HG02840 (cell line): Measurements from ENCODE around the gene PTPRN2.
"Not testable (repeated sequence)": the region's sequence is repeated elsewhere in the genome, so short reads cannot be mapped to it uniquely, and the experiment has no call there.

Experiments
- ATAC-seq: cut with Tn5 transposase; IDR thresholded peaks from one replicate; pipeline ENCODE4 v1.9.1; 2021; ENCODE audit warnings: mild to moderate bottlenecking, moderate library complexity, moderate number of reproducible peaks; ENCODE audit not compliant: unreplicated experiment, low FRiP score

PTPRN2 gene

DNA sequence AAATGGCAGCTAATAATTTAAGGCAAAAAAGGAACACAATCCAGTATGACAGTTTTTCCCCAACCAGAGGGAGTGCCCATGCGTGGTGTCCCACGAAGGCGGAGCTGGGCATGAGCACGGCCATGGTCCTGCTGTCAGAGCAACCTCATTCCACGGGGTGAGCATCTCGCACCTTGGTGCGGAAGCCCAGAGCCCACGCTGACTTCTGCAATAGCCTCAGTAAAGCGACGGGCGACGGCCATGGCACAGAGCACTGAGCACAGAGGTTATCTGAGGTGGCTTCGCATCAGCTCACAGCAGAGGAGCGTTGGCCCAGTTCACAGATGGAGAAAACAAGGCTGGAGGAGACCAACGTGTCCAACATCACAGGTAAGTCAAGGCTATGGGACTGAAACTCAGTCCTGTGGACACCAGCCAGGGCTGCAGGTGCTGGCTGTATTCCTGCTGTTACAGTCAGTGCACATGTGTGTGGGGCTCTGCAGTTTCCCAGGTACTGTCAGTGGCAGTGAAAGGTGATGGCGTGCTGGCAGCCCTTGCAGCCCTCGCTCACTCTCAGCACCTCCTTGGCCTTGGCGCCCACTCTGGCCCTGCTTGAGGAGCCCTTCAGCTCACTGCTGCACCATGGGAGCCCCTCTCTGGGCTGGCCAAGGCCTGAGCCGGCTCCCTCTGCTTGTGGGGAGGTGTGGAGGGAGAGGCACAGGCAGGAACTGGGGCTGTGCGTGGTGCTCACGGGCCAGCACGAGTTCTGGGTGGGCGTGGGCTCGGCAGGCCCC lies 525.6 kb downstream of the PTPRN2 start:
- no peak for ATAC-seq

DNA sequence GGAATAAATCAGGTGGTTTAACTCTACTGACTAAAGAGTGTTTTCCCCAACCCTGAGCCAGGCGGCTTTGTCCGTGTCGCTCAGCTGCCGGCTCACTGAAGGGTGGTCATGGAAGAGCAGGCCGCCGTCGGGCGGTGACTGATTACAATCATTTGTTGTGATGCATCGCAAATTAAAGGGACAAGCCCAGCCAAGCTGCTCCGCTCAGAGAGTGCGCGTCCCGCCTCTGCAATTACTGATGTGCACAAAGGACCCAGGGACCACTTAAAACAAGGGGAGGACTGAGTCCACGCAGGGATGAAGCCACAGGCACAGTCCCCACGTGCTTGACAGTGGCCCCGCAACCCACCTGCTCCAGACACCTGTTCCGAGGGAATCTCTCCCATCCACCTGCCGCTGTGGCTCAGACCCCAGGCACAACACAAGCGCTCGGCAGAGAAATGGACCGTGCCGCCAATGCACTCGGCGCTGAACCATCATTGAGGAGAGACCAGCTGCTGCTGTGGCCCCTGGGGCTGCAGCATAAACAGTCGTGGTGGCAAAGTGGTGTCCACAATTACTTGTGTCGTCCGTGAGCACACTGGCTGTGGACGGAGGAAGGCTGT lies 526.5 kb downstream of the PTPRN2 start:
- no peak for ATAC-seq

DNA sequence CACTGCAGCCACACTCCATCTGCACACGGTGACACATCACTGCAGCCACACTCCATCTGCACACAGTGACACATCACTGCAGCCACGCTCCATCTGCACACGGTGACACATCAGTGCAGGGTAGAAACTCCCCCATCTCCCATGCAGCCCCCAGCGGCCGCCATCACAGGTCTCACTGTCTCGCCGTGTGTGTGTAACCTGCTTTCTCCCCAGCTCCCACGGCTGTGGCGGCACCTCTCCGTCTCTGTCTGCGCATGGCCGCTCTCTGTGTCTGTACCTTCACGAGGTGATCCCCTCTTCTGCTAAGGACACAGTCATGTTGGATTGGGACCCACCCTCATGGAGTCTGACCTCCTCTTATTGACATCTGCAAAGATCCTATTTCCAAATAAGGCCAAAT lies 527.4 kb downstream of the PTPRN2 start:
- no peak for ATAC-seq

DNA sequence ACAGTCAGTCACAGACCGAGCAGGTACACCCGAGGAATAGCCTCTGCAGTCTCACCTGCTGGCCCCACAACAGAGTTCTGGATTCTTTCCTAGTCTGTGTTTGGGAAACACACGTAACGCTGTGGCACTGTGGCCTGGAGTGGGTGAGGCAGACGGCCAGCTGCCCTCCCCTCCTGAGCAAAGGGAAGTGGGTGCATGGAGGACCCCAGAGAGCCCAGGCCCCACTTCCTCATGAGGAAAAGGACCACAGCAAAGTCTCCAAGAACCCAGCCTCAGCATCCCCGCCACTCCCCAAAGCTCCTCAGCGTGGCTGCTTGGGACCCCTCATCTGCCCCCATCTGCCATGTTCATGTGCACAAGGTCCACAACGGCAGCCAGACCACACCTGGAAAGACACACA lies 530.2 kb downstream of the PTPRN2 start:
- ATAC-seq, result no peak

GRCh38 chr7:158056761-158057160 lies 530.9 kb downstream of the PTPRN2 start:
- ATAC-seq, result no peak

- ATAC-seq, result no peak
Measured at GRCh38 chr7:158055726-158056510, 531.7 kb downstream of the PTPRN2 start.

DNA sequence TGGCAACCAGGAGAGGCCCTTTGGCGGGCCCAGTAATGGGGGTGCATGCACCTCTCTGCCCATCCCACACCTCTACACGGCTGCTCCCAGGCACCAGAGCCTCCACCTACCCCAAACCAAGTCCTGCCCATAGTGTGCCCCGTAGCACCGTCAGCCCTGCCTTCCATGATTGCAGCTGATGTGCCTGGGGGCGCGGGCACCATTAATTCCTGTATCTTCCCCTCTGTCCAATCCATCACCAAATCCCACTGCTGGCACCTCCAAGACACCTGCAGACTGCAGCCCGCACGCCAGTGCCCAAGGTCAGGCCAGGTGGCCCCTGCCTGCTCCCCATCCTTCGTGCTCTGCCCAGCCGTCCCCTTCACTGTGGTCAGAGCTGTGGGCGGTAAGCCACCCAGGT lies 533.0 kb downstream of the PTPRN2 start:
- ATAC-seq, result no peak

GRCh38 chr7:158054081-158054480 lies 533.5 kb downstream of the PTPRN2 start:
- no peak for ATAC-seq

DNA sequence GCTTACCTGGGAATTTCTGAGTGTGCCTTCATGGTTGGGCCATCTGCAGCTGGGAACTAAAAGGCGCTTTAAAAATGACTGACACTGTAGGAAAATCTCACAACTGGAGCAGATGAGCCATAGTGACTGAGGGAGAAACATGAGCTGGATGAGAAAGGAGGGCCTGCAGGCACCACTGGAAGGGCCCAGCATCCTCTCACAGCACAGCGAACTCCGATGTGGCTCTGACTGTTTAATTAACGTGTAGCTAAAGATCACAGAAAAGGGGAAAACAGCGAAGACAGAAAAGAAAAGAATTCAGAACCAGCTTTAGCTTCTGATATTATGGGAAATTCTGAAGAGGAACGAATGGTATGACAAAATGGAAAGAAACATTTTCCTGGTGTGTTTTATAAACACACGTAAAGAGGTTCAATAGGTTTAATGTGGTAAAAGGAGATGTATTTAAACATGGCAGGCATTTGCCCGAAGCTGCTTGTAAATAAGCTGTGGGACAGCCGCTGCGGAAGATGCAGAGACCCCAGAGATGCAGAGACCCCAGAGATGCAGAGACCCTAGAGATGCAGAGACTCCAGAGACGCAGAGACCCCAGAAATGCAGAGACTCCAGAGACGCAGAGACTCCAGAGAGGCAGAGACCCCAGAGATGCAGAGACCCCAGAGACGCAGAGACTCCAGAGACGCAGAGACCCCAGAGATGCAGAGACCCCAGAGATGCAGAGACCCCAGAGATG lies 534.3 kb downstream of the PTPRN2 start:
- ATAC-seq, result no peak

DNA sequence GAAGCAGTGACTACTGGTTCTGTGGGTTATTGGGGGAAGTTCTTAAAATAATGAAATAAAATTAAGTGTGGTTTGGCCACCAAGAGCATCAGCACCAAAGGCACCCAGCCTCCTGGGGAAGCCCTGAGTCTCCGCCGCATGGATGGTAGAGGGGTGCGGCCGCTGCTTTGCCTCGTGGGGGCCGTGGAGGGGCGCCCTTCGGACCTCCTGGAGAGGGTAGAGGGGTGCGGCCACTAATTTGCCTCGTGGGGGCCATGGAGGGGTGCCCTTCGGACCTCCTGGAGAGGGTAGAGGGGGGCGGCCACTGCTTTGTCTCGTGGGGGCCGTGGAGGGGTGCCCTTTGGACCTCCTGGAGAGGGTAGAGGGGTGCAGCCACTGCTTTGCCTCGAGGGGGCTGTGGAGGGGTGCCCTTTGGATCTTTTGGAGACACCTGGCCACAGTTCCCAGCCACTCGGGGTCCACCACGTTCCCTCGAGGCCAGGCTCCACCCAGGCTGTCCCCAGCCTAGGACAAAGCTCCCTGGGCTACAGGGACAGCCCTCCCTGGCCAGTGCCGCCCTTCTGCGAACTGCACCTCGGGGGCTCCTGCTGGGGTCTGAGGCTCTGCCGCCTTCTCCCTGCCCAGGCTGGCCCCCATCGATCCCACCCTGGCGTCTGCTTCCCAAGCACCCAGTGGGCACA lies 535.1 kb downstream of the PTPRN2 start:
- ATAC-seq, result no peak

DNA sequence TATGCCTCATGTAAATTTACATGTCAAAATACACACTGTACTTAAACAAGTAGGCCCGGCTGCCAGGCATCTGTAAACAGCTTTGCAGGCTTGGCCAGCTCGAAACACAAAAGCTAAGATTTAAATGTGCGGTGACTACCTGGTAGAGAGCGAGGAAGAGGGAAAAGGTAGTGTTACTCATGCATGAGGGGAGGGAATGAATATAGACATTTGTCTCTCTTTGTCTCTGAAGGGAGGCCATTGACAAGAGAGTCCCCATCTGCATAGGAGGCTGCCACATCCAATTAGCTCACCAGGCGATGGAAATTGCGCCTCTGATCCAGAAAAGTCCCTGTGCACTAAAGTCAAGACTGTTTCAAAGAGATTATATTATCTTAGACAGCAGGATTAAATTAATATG lies 535.8 kb downstream of the PTPRN2 start:
- no peak for ATAC-seq

DNA sequence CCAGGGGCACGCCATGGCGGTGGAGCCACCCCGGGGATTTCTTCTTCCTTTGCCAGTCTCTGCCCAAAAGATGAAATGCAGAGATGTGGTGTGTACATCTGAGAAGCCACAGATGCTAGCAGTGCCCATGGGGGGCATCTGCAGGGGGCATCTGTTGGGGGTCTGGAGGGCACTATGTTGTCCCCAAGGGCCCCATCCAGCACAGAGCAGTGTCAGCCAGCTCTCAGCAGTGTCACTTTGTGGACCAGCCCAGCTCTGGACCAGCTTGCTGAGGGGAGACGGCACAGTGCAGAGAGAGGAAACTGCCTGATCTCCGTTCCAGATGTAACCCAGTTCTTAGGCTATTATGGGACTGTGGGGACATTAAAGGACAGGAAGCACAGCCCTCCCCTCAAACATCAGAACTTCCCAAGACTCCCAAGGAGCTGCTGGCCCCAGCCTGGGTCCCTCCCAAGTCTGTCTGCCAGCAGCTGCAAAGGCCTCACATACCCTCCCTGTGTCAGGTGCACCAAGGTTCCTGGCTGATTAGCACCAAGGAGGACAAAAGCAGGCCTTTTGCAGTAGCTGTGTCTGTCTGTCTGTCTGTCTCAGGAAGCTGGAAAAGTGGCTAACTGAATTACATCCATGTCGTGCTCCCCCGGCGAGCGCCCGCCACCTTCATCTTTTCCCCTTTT lies 536.5 kb downstream of the PTPRN2 start:
- no peak for ATAC-seq

- ATAC-seq, result no peak
Measured at GRCh38 chr7:158050441-158050977, 537.1 kb downstream of the PTPRN2 start.

DNA sequence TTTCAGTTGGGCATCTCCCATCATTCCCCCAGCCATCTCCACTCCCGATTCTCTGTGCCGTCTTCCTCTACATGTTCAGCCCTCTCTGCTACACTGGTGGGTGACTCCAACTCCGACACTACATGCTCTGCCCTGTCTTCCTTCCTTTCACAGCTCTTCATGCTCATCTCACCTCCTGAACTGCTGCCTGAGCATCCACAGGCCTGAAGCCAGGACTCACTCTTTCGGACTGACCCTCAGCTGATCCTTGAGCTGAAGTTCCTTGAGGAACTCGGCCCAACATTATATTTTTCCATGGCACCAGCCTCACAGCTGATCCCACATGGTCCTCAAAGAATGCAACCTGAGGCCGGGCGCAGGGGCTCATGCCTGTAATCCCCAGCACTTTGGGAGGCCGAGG lies 538.4 kb downstream of the PTPRN2 start:
- no peak for ATAC-seq

- ATAC-seq, result no peak
Measured at GRCh38 chr7:158048569-158048968, 539.1 kb downstream of the PTPRN2 start.

GRCh38 chr7:158047391-158048059 lies 540.1 kb downstream of the PTPRN2 start:
- ATAC-seq, result no peak

DNA sequence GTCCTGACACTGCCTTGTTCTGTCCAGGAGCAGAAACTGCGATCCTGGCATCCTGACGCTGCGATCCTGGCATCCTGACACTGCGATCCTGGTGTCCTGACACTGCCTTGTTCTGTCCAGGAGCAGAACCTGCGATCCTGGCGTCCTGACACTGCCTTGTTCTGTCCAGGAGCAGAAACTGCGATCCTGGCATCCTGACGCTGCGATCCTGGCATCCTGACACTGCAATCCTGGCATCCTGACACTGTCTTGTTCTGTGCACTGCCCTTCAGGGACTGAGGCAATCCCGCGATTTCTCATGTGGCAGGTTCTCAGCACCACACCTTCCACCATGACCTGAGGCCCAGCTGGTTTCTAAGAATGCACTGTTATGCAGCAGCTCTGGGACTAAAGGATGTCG lies 541.4 kb downstream of the PTPRN2 start:
- not testable (repeated sequence) for ATAC-seq

- no peak for ATAC-seq
Measured at GRCh38 chr7:158044482-158044823, 543.2 kb downstream of the PTPRN2 start.
